SU-DHL-6 (cell line): Measurements from ENCODE around the gene PCSK2.

Source experiments
- H2AFZ ChIP-seq: fragments of 200-600 bp; sonication (generic); 2 replicates; pipeline ENCODE4 v1.6.1; 2014; ENCODE audit warnings: low read depth, mild to moderate bottlenecking, moderate library complexity, mixed read lengths, antibody characterized with exemption, low read length; ENCODE audit not compliant: severe bottlenecking
- H3F3A ChIP-seq: fragments of 200-600 bp; shearing (Covaris generic); 2 replicates; pipeline ENCODE4 v1.6.0; 2016; ENCODE audit warnings: antibody characterized with exemption, mild to moderate bottlenecking; ENCODE audit not compliant: insufficient read depth
- H3K27ac ChIP-seq: fragments of 200-600 bp; sonication (generic); 2 replicates; pipeline ENCODE4 v1.5.1; 2016; ENCODE audit warnings: low read depth, mild to moderate bottlenecking, low read length, moderate library complexity, mixed read lengths
- H3K27me3 ChIP-seq: fragments of 200-600 bp; sonication (generic), shearing (Covaris generic); 2 replicates; pipeline ENCODE4 v1.6.0; 2014; ENCODE audit warnings: mild to moderate bottlenecking, low read length
- H3K36me3 ChIP-seq: fragments of 200-600 bp; sonication (generic); 2 replicates; pipeline ENCODE4 v1.6.1; 2014; ENCODE audit warnings: mild to moderate bottlenecking, low read length, mixed read lengths
- H3K4me2 ChIP-seq: fragments of 300-600, 200-600 bp; shearing (Covaris generic), sonication (generic); 2 replicates; pipeline ENCODE4 v1.6.0; 2014; ENCODE audit warnings: low read length, low read depth, mild to moderate bottlenecking; ENCODE audit not compliant: poor library complexity, severe bottlenecking
- H3K4me3 ChIP-seq: fragments of 200-600 bp; sonication (generic); 2 replicates; pipeline ENCODE4 v1.5.1; 2014; ENCODE audit warnings: antibody characterized with exemption, low read length, mild to moderate bottlenecking, mixed read lengths; ENCODE audit not compliant: insufficient read depth, poor library complexity, severe bottlenecking
- H3K79me2 ChIP-seq: fragments of 200-600 bp; sonication (generic); 2 replicates; pipeline ENCODE4 v1.6.1; 2014; ENCODE audit warnings: mild to moderate bottlenecking, low read length, moderate library complexity; ENCODE audit not compliant: insufficient read depth
- H3K9ac ChIP-seq: fragments of 200-600 bp; sonication (generic); 2 replicates; pipeline ENCODE4 v1.7.0; 2014; ENCODE audit warnings: mild to moderate bottlenecking, low read length
- H3K9me2 ChIP-seq: fragments of 200-600 bp; sonication (generic); replicated peaks from 2 replicates; pipeline ENCODE4 v1.6.1; 2014; ENCODE audit warnings: low read length; ENCODE audit not compliant: insufficient read depth
- H3K9me3 ChIP-seq: fragments of 200-600 bp; sonication (generic); 2 replicates; pipeline ENCODE4 v1.6.1; 2014; ENCODE audit warnings: low read length, mixed read lengths; ENCODE audit not compliant: insufficient read depth
- H4K20me1 ChIP-seq: fragments of 200-600 bp; sonication (generic); 2 replicates; pipeline ENCODE4 v1.6.1; 2014; ENCODE audit warnings: low read depth, mild to moderate bottlenecking, antibody characterized with exemption, low read length, moderate library complexity, mixed read lengths
- EZH2phosphoT487 ChIP-seq: fragments of 200-600 bp; sonication (generic), shearing (Covaris generic); conservative IDR thresholded peaks from 2 replicates; pipeline ENCODE4 v1.6.1; 2018; ENCODE audit warnings: mild to moderate bottlenecking, antibody characterized with exemption, low read length, moderate library complexity, mixed read lengths
- TF ChIP-seq, protein P1 (sequence below): fragments of 200-600 bp; sonication (generic); IDR thresholded peaks from one replicate; pipeline ENCODE4 v1.5.1; 2017; ENCODE audit warnings: antibody characterized with exemption, mild to moderate bottlenecking, low read length, moderate library complexity; ENCODE audit not compliant: insufficient read depth, poor library complexity, severe bottlenecking

The PCSK2 gene

DNA sequence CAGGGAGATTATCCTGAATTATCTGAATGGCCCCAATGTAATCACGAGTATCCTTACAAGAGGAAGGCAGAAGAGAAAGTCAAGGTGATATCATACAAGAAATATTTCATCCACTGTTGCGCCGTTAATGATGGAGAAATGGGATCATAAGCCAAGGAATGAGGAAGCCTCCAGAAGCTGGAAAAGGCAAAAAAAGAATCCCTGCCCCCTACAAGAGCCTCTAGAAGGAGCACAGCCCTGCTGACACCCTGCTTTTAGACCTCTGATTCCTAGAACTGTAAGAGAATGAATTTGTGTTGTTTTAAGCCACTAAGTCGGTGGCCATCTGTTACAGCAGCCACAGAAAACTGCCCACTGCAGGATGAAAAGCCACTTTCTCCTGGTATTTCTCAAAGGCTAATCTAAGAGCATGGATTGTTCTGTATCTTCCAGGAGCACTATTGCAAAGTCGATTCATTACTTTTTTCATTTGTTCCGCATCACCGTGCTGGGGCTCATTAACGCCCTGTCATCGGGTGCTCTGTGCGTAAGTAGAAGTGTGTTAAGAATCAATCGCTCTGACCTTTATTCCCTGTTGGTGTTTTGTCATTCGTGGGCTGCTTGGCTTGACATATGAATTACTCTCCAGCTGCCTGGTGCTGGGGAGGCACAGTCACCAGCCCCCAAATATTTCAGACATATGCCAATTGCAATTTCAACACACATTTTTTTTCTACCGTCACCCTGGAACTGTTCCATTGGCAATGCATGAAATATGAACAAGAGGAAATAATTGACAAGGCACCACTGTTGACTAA lies 117.0 kb downstream of the PCSK2 start:
- H3K4me2 ChIP-seq = no peak overlapping the region
- no peaks in the 10 kb centered on the region for H3K36me3 ChIP-seq
- no peaks in the 10 kb centered on the region for H3K9me2 ChIP-seq
- H3K27ac ChIP-seq = no peak overlapping the region
- H3K27me3 ChIP-seq = no peaks in the 10 kb centered on the region
- TF ChIP-seq EZH2phosphoT487 = no peak
- H3K79me2 ChIP-seq = no peaks in the 10 kb centered on the region
- H4K20me1 ChIP-seq = no peaks in the 10 kb centered on the region
- no peak overlapping the region for H3K9ac ChIP-seq
- H3K9me3 ChIP-seq = no peaks in the 10 kb centered on the region
- no peak overlapping the region for H3K4me3 ChIP-seq
- H2AFZ ChIP-seq = no peak overlapping the region
- H3F3A ChIP-seq = no peaks in the 10 kb centered on the region

DNA sequence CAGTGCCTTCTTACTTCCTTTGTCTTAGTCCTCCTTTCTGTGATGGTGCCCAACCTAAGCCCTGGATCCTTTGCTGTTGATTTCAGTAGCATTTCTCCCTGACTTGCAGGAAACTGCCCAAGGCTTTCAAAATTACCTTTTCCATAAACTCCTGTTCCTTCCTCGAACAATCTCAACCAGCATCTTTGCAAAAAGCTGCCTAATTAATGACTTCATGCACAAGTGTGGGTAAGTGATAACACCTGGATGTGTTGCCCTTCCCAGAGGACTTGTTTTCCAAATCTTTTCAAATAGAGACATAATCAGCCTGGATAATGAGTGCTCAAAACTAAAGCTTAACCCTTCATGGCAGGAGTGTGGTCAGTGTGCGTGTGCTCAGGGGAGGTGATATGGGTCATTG lies 118.0 kb downstream of the PCSK2 start:
- H3K4me2 ChIP-seq = no peak overlapping the region
- no peaks in the 10 kb centered on the region for H3K36me3 ChIP-seq
- H3K9me2 ChIP-seq = no peaks in the 10 kb centered on the region
- no peaks in the 10 kb centered on the region for H3F3A ChIP-seq
- no peak overlapping the region for H2AFZ ChIP-seq
- no peaks in the 10 kb centered on the region for H3K9me3 ChIP-seq
- TF ChIP-seq, protein P1, sequence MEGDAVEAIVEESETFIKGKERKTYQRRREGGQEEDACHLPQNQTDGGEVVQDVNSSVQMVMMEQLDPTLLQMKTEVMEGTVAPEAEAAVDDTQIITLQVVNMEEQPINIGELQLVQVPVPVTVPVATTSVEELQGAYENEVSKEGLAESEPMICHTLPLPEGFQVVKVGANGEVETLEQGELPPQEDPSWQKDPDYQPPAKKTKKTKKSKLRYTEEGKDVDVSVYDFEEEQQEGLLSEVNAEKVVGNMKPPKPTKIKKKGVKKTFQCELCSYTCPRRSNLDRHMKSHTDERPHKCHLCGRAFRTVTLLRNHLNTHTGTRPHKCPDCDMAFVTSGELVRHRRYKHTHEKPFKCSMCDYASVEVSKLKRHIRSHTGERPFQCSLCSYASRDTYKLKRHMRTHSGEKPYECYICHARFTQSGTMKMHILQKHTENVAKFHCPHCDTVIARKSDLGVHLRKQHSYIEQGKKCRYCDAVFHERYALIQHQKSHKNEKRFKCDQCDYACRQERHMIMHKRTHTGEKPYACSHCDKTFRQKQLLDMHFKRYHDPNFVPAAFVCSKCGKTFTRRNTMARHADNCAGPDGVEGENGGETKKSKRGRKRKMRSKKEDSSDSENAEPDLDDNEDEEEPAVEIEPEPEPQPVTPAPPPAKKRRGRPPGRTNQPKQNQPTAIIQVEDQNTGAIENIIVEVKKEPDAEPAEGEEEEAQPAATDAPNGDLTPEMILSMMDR = no peak
- no peak for TF ChIP-seq EZH2phosphoT487
- no peaks in the 10 kb centered on the region for H3K79me2 ChIP-seq
- H3K27ac ChIP-seq = no peak overlapping the region
- H3K27me3 ChIP-seq = no peaks in the 10 kb centered on the region
- H4K20me1 ChIP-seq = no peaks in the 10 kb centered on the region
- H3K9ac ChIP-seq = no peak overlapping the region
- no peak overlapping the region for H3K4me3 ChIP-seq

DNA sequence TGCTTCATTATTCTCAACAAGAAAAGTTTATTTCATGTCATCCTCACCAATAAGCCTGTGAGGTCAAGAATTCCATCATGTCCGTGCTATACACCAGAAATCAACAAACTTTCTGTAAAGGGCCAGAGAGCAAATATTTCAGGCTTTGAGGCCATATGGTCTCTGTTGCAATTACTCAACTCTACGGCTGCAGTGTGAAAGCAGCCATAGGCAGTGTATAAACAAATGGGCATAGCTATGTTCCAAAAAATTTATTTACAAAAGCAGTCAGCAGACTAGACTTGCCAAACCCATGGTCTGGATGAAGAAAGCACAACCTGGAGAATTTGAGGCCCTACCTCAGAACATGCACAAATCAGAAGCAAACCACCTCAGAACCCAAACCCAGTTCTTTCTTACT lies 118.5 kb downstream of the PCSK2 start:
- Histone ChIP-seq H3K9me2 (no peaks in the 10 kb centered on the region), H3F3A (no peaks in the 10 kb centered on the region), H3K9ac (no peak overlapping the region), H3K4me3 (no peak overlapping the region), H3K27me3 (no peaks in the 10 kb centered on the region), H3K27ac (no peak overlapping the region), H3K79me2 (no peaks in the 10 kb centered on the region), H4K20me1 (no peaks in the 10 kb centered on the region), H2AFZ (no peak overlapping the region), H3K4me2 (no peak overlapping the region), H3K36me3 (no peaks in the 10 kb centered on the region), H3K9me3 (no peaks in the 10 kb centered on the region)
- no peak for TF ChIP-seq EZH2phosphoT487
- TF ChIP-seq, protein P1 = no peak

DNA sequence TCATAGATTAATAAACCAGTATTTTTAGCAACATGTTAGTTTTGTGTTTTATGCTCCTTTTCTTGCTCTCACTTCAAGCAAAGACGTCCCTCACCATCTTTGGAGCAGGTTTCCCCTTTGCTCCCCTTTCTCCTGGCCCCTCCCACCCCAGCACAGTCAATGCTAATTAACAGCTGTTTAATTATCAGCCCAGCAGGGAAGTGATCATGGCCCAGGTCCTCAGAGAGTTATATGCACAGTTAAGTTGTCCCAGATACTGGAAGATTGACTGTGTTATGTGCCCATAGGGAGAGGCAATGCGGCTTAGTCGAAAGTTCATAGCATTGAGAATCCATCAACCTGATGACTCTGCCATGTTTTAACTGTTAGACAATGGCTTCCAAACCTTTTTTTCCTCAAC lies 123.5 kb downstream of the PCSK2 start:
- Histone ChIP-seq H3K4me2 (no peak overlapping the region), H3K27ac (no peak overlapping the region), H3K4me3 (no peak overlapping the region), H3F3A (no peaks in the 10 kb centered on the region), H2AFZ (no peak overlapping the region), H3K9me3 (no peaks in the 10 kb centered on the region), H3K9me2 (no peaks in the 10 kb centered on the region), H4K20me1 (no peaks in the 10 kb centered on the region), H3K9ac (no peak overlapping the region), H3K36me3 (no peaks in the 10 kb centered on the region), H3K79me2 (no peaks in the 10 kb centered on the region), H3K27me3 (no peaks in the 10 kb centered on the region)
- TF ChIP-seq EZH2phosphoT487 = no peak
- TF ChIP-seq, protein P1 = no peak
